Peyer's patch (tissue), 4 donors: ENCODE data around the gene CLASP1. TPM values are rescaled to one million over a fixed set of nuclear protein-coding genes. Genes with fewer than 3 reads are reported as not detected.
"Not testable (repeated sequence)": the region's sequence is repeated elsewhere in the genome, so short reads cannot be mapped to it uniquely, and the experiment has no call there.

Source experiments
- DNase-seq, 3 donors: peaks; one replicate each; pipeline ENCODE4 v3.0.0-alpha.2; 2017 to 2019
- H3K27ac ChIP-seq, 4 donors: fragments of 200-600 bp; sonication (generic); one replicate each; pipeline ENCODE4 v1.5.1; 2016 to 2019
- H3K27me3 ChIP-seq, 2 donors: fragments of 200-600 bp; sonication (generic); one replicate each; pipeline ENCODE4 v1.5.1; 2019
- H3K36me3 ChIP-seq, 3 donors: fragments of 200-600 bp; sonication (generic); one replicate each; pipeline ENCODE4 v1.5.1; 2016 to 2019
- H3K4me1 ChIP-seq, 4 donors: fragments of 200-600 bp; sonication (generic); one replicate each; pipeline ENCODE4 v1.5.1; 2016 to 2019
- H3K4me3 ChIP-seq, 4 donors: fragments of 200-600 bp; sonication (generic); 1 replicate in 3 of 4; 2 replicates in 1 of 4; pipeline ENCODE4 v1.5.1; 2016 to 2019; ENCODE audit warnings: mild to moderate bottlenecking in 1 of 4
- H3K9me3 ChIP-seq, 4 donors: fragments of 200-600 bp; sonication (generic); one replicate each; pipeline ENCODE4 v1.5.1; 2016 to 2019; ENCODE audit warnings: mild to moderate bottlenecking in 1 of 4
- POLR2A ChIP-seq, 2 donors: fragments of 450-650 bp; IDR thresholded peaks; one replicate each; pipeline ENCODE4 v1.5.1; 2017; ENCODE audit warnings: antibody characterized with exemption in 2 of 2, mild to moderate bottlenecking in 2 of 2, moderate library complexity in 2 of 2
- total RNA-seq, 4 donors: library from RNA; depleted of rRNA; stranded (reverse); fragments of >200 nt; gene quantifications; one replicate each; pipeline ENCODE4 v1.1.0, GENCODE V29; 2016
- TF ChIP-seq, protein P1 (sequence below), 6 experiments: fragments of 450-650 bp in 4 of 6; fragments of 200-600 bp in 2 of 6; sonication (generic) in 1 of 6; IDR thresholded peaks; one replicate each; pipeline ENCODE4 v1.5.1; 2017 to 2019; ENCODE audit warnings: antibody characterized with exemption in 6 of 6, mild to moderate bottlenecking in 3 of 6, moderate library complexity in 1 of 6

CLASP1 gene
- total RNA-seq, 4 donors from 2014 or later: 30.5 to 130 (median 73.7) TPM

DNA sequence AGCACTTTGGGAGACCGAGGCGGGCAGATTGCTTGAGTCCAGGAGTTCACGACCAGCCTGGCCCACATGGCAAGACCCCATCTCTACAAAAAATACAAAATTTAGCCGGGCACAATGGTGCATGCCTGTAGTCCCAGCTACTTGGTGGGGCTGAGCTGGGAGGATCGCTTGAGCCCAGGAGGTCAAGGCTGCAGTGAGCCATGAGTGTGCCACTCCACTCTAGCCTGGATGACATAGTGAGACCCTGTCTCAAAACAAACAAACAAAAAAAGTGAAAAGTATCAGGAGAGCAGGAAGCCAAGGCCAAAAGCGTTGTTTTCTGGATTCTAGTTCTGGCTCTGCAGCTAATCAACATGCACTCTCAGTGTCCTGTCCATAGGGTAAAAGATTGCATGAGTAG, 10.7 kb upstream of the CLASP1 start:
- H3K4me1 ChIP-seq: no peaks in the 10 kb centered on the region
- TF ChIP-seq POLR2A (IDR thresholded peaks at IDR 0.05): no peak
- TF ChIP-seq, protein P1, sequence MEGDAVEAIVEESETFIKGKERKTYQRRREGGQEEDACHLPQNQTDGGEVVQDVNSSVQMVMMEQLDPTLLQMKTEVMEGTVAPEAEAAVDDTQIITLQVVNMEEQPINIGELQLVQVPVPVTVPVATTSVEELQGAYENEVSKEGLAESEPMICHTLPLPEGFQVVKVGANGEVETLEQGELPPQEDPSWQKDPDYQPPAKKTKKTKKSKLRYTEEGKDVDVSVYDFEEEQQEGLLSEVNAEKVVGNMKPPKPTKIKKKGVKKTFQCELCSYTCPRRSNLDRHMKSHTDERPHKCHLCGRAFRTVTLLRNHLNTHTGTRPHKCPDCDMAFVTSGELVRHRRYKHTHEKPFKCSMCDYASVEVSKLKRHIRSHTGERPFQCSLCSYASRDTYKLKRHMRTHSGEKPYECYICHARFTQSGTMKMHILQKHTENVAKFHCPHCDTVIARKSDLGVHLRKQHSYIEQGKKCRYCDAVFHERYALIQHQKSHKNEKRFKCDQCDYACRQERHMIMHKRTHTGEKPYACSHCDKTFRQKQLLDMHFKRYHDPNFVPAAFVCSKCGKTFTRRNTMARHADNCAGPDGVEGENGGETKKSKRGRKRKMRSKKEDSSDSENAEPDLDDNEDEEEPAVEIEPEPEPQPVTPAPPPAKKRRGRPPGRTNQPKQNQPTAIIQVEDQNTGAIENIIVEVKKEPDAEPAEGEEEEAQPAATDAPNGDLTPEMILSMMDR (IDR thresholded peaks at IDR 0.05): no peak
- H3K9me3 ChIP-seq: no peaks in the 10 kb centered on the region
- no peaks in the 10 kb centered on the region for H3K36me3 ChIP-seq
- DNase-seq: no peak
- H3K27me3 ChIP-seq: no peaks in the 10 kb centered on the region
- H3K4me3 ChIP-seq: no peak overlapping the region
- H3K27ac ChIP-seq: no peak overlapping the region

DNA sequence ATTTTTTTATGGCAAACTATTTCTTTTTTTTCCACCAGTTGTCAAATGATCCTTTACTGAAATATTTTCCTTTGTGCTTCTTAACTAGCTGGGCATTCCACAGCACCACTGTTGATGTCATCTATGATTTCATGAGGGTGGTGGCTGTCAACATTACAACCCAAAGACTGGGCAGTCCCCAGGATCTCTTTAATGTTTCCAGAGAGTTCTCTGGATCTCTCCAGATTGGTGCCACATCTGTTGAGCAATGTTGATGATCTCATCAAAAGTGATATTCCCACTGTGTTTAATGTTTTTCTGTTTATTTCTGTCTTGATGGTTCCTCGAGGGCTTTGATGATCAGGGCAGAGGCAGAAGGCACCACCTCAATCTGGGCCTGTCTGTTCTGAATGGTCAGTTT, 9.1 kb upstream of the CLASP1 start:
- not testable (repeated sequence) for DNase-seq, H3K36me3 ChIP-seq, H3K9me3 ChIP-seq, H3K27ac ChIP-seq, H3K27me3 ChIP-seq, H3K4me3 ChIP-seq, H3K4me1 ChIP-seq

DNA sequence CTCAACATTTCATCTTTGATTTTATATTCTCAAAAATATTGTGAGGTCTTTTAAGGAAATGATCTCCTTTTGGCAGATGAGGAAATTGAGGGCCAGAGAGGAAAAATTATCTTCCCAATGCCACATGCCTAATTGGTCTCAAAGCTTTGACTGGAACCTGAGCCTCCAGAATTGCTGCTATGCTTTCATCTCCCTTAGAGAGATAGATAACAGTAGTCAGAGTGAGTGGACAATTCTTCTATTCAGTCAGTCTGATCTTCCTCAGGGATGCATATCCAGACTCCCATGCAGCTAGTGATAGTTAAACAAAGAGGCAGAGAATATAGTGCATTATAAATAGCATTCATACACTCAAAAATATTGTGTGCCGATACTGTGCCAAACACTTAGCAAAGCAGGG, 3.8 kb upstream of the CLASP1 start:
- TF ChIP-seq, protein P1 (IDR thresholded peaks at IDR 0.05): no peak
- TF ChIP-seq POLR2A (IDR thresholded peaks at IDR 0.05): no peak
- DNase-seq: no peak
- Histone ChIP-seq H3K4me3 (no peak overlapping the region), H3K27me3 (no peaks in the 10 kb centered on the region), H3K4me1 (peaks cover 0 to 18% (median 1%) of the 10 kb centered on the region in 4 donors), H3K27ac (no peak overlapping the region), H3K36me3 (no peaks in the 10 kb centered on the region), H3K9me3 (no peaks in the 10 kb centered on the region)

DNA sequence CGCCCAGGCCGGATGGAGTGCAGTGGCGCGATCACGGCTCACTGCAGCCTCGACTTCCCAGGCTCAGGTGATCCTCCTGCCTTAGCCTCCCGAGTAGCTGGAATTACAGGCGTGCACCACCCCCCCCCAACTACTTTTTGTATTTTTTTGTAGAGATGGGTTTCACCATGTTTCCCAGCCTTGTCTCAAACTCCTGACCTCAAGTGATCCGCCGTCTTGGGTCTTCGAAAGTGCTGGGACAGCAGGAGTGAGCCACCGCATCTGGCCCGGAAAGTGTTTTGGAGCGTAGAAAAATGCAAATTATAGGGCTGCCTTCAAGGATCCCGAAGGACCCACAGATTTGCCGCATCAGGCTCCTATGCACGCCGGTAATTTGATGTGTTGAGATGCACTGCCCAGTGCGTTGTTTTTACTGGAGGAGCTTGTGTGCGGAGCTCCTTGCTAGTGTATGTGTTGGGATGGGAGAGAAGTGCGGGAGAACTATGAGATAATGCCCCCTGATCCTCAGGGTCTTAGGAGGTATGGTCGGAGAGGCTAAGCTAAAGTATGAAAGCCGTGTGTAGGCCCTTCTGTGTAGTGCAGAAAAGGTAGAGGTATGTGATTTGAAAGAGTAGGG, 1.2 kb upstream of the CLASP1 start:
- H3K4me1 ChIP-seq: peaks cover 0 to 28% (median 1%) of the 10 kb centered on the region in 4 donors
- TF ChIP-seq, protein P1 (IDR thresholded peaks at IDR 0.05): no peak
- no peak for TF ChIP-seq POLR2A (IDR thresholded peaks at IDR 0.05)

DNA sequence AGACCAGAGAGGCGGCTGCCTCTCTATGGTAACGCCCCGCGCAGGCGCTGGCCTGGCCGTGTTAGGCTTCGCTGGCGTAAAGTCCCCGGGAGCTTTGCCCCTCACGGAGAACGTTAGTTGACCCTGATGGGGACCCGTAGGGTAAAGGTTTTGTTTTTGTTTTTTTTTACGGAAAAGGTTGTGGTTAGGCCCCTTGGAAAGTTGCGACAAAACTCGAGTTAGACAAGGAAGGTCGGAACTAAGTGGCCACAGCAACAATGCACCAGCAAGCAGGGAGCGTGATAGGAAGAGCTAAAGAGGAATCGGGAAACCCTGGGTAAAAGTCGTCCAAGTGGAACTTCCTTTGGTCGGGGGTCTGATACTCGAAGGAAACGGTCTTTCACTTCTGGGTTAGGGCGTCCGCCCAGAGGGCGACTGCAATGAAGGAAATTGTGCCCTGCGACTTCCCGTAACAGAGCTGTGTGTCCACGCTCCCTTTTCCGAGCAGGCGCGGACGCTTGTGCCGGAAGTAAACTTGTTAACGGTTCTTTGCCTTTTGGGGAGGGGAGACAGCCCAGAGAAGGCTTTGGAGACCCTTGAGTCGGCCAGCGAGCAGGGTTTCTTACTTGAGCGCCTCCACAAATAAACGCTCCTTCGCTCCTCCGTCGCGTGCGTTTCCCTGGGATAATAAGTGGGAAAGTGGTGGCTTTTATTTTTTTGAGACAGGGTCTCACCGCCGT, 493 bp upstream of the CLASP1 start:
- Histone ChIP-seq H3K27ac (peak overlapping the region; percentile 85 to 97 (median 92)), H3K4me3 (peak overlapping the region; percentile 66 to 88 (median 78)), H3K36me3 (no peaks in the 10 kb centered on the region), H3K9me3 (no peaks in the 10 kb centered on the region), H3K27me3 (no peaks in the 10 kb centered on the region), H3K4me1 (peaks cover 0 to 28% (median 1%) of the 10 kb centered on the region in 4 donors)
- TF ChIP-seq, protein P1 (IDR thresholded peaks at IDR 0.05): no peak
- TF ChIP-seq POLR2A (IDR thresholded peaks at IDR 0.05): peak; percentile 51 to 66
- peak; percentile 87 to 98 (median 93) for DNase-seq

More for the DNA sequence above, 1.2 kb upstream of the CLASP1 start:
- no peaks in the 10 kb centered on the region for H3K36me3 ChIP-seq
- peak overlapping the region; percentile 66 to 88 (median 78) for H3K4me3 ChIP-seq
- H3K9me3 ChIP-seq: no peaks in the 10 kb centered on the region
- no peaks in the 10 kb centered on the region for H3K27me3 ChIP-seq
- peak in 1 of 3 donors; percentile 37 for DNase-seq
- peak overlapping the region; percentile 85 to 97 (median 92) for H3K27ac ChIP-seq
